RWPE1 (cell line): ENCODE results near the gene SLC26A5.

Experiments used
- CTCF ChIA-PET: fragments of 350-600 bp; sonication (Branson Sonifier 250); formaldehyde crosslinking; extraction: SDS; loops from one replicate; lab custom pipeline; 2021; lab: Yijun Ruan, JAX
- POLR2A ChIA-PET: fragments of 400-600 bp; formaldehyde crosslinking; extraction: SDS; loops from one replicate; lab custom pipeline; 2020; ENCODE audit warnings: antibody characterized with exemption; ENCODE audit not compliant: low non-redundant PET; lab: Yijun Ruan, JAX
- DNase-seq: peaks from one replicate; pipeline ENCODE4 v3.0.0; 2012; ENCODE audit warnings: low spot score
- H3K27ac ChIP-seq: fragments of 450-650 bp; 2 replicates; pipeline ENCODE4 v1.5.1; 2017
- CTCF ChIP-seq: fragments of 450-650 bp; conservative IDR thresholded peaks from 2 replicates; pipeline ENCODE4 v1.5.1; 2017; ENCODE audit warnings: low read depth, mild to moderate bottlenecking

SLC26A5 gene

GRCh38 chr7:103432712-103433111 is 13.3 kb downstream of the SLC26A5 start:
- no peak overlapping the region for H3K27ac ChIP-seq
- ChIA-PET CTCF (interaction anchor here (0.6 kb wide), 1 partner anchor 260 kb away, joined by 5 read pairs; no protein-coding TSS in a partner anchor), POLR2A (no interaction called here)
- no peak for TF ChIP-seq CTCF
- DNase-seq, result no peak

- ChIA-PET POLR2A (no interaction called here), CTCF (no interaction called here)
- no peak for DNase-seq
- TF ChIP-seq CTCF, result no peak
- H3K27ac ChIP-seq, result no peak overlapping the region
Measured at GRCh38 chr7:103425177-103425576, 20.8 kb downstream of the SLC26A5 start.

- CTCF ChIA-PET, result no interaction called here
- DNase-seq, result no peak
- no peak for TF ChIP-seq CTCF
- no peak overlapping the region for H3K27ac ChIP-seq
- POLR2A ChIA-PET, result no interaction called here
Measured at GRCh38 chr7:103423467-103424179, 22.4 kb downstream of the SLC26A5 start.

GRCh38 chr7:103420857-103421384 is 25.1 kb downstream of the SLC26A5 start:
- no peak overlapping the region for H3K27ac ChIP-seq
- POLR2A ChIA-PET, result no interaction called here
- CTCF ChIA-PET, result no interaction called here
- no peak for DNase-seq
- TF ChIP-seq CTCF, result no peak

- ChIA-PET POLR2A (no interaction called here), CTCF (interaction anchor here (0.5 to 0.6 kb wide), 2 partner anchors 302 to 849 kb away, joined by 3 read pairs; no protein-coding TSS in a partner anchor)
- TF ChIP-seq CTCF, result no peak
- no peak overlapping the region for H3K27ac ChIP-seq
- no peak for DNase-seq
Measured at GRCh38 chr7:103418241-103418640, 27.8 kb downstream of the SLC26A5 start.

GRCh38 chr7:103413407-103413806 is 32.6 kb downstream of the SLC26A5 start:
- DNase-seq, result no peak
- no peak for TF ChIP-seq CTCF
- CTCF ChIA-PET, result no interaction called here
- POLR2A ChIA-PET, result no interaction called here
- H3K27ac ChIP-seq, result no peak overlapping the region
